Daoy (cell line): ENCODE measurements around the gene NSG1. TPM values are rescaled to one million over a fixed set of nuclear protein-coding genes. Genes with fewer than 3 reads are reported as not detected.

Source experiments
- DNase-seq: peaks from one replicate; pipeline ENCODE4 v3.0.0-alpha.2; 2015; ENCODE audit warnings: low read depth
- total RNA-seq: library from RNA; depleted of rRNA; stranded (reverse); fragments of >200 nt; shearing (Covaris generic); gene quantifications from 2 replicates; pipeline ENCODE4 v1.2.3, GENCODE V29; 2014

Gene NSG1
- total RNA-seq, 1 experiment from 2014 or later = 4.4 TPM

GRCh38 chr4:4374388-4375098 is 12.4 kb upstream of the NSG1 start:
- no peak for DNase-seq

DNA sequence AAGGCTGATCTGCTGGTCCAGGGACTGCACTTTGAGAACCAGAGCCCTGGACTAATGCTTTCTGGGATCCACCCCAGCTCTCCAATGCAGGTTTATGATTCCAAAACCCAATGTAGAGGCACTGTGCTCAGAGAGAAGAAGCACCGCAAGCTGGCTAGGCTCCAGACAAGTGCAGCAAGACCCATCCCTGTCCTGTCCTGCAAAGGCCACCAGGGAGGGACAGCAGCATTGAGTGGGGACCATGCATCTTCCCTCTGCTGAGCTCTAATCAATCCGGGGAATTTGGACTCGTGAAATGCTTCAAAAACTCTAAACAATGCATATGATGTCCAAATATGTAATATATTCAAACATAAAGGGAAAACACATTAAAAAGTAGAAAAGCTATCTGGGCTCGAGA is 10.8 kb upstream of the NSG1 start:
- DNase-seq = no peak

DNA sequence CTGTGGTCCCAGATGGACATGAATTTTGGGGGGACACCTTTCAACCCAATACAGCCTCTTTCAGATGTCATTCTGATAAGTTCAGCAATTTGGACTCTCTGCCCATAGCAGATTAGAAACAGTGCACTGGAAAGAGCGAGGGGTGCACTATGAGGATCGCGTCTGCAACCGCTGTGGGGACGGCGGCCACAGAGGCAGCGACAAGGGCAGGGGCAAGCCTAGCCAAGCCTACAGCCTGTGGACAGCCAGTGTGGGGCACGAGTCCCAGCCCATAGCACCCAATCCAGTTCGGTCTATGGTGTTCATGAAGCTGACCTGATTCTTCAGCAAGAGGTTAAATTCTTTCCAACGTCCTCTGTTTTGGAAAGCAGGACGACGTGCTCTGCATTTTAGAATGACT is 9.7 kb upstream of the NSG1 start:
- DNase-seq = no peak

- DNase-seq = no peak
Measured at GRCh38 chr4:4377732-4378460, 9.0 kb upstream of the NSG1 start.

DNA sequence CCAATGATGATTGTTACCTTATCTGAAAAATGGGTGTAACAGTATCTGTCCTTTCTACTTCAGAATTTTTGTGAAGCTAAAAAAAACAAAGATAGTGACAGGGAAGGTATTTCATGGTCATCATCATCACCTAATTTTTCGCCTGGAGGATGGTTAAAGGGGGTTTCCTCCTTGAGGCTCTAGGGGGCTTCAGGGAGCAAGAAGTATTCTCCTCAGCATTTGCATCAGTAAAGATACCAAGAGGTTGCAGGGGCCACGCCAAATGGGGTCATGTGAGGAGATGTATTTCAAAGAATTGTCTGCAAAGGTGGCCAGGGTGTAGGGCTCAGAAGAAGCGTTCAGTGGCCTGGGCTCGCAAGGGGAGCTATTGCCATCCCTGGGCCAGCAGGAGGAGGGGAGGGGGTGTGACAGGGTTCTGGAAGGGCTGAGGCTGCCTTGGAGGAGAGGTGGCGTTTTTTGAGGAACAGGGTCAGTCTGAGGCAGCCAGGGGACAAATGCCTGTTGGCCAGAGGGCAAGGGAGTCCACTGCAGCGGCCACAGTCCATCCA is 7.3 kb upstream of the NSG1 start:
- DNase-seq = no peak

DNA sequence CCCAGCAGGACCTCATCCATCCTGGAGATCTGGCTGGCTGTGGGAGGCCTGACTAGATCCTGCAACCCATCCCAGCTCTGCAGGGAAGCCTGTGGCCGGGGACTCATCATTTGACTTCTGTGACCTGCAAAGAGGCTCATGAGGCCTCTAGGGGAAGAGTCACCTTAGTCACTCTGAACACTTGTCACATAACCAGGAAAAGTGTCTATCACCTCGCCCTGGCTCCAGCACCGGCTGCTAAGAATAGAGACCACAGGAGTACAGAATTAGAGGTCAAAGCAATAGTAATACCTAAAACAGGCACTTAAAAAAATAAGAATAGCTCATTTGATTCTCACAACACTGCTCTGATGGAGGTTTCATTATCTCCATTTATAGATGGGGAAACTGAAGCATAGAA is 3.8 kb upstream of the NSG1 start:
- no peak for DNase-seq

GRCh38 chr4:4384837-4385236 is 2.1 kb upstream of the NSG1 start:
- peak; percentile 64 for DNase-seq

DNA sequence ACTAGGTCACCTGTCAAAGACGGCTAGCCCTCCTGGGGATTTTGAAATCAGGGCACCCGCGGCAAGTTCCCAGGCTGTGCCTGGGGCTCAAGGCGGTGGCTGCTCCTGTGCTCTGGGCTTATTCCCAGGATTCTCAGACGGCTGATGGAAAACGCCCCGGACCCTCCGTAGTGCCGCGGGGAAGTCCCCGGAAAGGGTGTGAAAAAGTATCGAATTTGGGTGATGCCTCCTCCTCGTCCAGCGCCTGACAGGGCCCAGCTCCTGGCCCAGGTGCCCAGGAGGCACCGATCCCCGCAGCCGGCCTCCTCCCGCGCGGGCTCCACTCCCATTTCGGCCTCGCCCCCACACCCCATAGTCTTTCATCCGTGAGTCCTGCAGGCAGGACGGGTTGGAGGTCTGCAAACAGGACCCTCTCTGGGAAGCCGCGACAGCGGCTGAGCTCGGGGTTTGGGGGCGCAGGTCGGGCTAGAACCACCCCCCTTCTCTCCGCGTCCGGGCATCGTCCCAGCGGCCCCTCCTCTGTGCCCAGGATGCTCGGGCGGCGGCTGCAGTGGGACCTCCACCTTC is 1.1 kb upstream of the NSG1 start:
- no peak for DNase-seq

GRCh38 chr4:4386296-4386735 is 586 bp upstream of the NSG1 start:
- peak; percentile 57 for DNase-seq

- no peak for DNase-seq
Measured at GRCh38 chr4:4387531-4388310, 819 bp downstream of the NSG1 start.

- no peak for DNase-seq
Measured at GRCh38 chr4:4388311-4388790, 1.4 kb downstream of the NSG1 start.

GRCh38 chr4:4388836-4389575 is 2.1 kb downstream of the NSG1 start:
- no peak for DNase-seq

DNA sequence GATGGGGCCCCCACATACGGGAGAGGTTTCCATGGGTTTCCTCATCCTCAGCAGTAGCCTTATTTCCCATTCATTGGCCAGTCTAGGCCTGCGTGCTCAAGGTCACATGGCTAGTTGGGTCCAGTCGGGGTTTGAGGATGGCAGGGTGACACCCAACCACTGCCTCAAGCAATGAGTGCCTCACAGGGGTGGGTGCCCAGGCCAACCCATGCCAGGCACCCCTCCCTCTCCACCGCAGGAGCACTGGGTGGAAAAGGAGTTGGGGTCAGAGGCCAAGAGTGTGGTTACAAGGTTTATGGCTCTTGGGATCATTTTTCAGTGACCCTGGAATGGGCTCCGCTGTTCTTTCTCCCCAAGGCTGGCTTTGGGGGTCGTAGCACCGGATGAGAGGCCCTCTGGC is 3.1 kb downstream of the NSG1 start:
- DNase-seq = no peak

- no peak for DNase-seq
Measured at GRCh38 chr4:4390515-4391240, 3.8 kb downstream of the NSG1 start.

GRCh38 chr4:4391866-4392265 is 5.0 kb downstream of the NSG1 start:
- no peak for DNase-seq

- DNase-seq = no peak
Measured at GRCh38 chr4:4392501-4393183, 5.7 kb downstream of the NSG1 start.

DNA sequence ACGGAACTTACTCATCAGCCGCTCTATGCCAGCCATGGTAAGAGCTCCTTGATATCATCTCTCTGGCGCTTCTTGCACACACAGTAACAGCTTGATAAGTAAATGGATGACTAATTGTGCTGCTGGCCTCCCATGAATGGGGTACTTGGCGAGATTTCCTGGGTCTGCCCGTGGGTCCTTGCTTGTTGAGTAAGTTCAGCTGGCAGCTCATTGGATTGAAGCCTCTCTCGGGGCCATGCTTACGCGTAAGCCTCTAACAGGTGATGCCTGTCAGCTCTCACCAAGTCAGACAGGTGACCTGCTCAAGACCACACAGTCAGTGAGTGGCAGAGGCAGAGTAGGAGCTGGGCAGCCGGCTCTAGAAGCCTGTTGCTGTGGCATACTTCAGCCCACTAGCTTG is 7.7 kb downstream of the NSG1 start:
- DNase-seq = peak; percentile 84

GRCh38 chr4:4395371-4395770 is 8.5 kb downstream of the NSG1 start:
- DNase-seq = no peak

GRCh38 chr4:4395849-4396627 is 9.1 kb downstream of the NSG1 start:
- no peak for DNase-seq
